ENCODE data around the gene NOSIP.

The NOSIP gene

DNA sequence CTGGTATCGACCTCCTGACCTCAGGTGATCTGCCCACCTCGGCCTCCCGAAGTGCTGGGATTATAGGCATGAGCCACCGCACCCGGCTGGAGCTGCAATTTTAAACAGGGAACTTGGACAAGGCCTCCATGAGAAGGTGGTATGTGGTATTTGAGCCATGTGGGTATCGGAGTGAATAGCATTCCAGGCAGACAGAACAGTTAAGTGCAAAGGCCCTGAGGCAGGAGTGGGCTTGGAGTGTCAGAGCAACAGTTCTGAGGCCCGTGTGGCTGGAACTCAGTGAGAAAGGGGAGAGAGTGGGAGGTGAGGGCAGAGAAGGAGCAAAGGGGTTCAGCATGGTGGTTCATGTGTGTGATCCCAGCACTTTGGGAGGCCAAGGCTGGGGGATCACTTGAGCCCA is 49.6 kb downstream of the NOSIP start:
- H3K4me3 ChIP-seq (ENCODE audit: low read length): no peak overlapping the region

DNA sequence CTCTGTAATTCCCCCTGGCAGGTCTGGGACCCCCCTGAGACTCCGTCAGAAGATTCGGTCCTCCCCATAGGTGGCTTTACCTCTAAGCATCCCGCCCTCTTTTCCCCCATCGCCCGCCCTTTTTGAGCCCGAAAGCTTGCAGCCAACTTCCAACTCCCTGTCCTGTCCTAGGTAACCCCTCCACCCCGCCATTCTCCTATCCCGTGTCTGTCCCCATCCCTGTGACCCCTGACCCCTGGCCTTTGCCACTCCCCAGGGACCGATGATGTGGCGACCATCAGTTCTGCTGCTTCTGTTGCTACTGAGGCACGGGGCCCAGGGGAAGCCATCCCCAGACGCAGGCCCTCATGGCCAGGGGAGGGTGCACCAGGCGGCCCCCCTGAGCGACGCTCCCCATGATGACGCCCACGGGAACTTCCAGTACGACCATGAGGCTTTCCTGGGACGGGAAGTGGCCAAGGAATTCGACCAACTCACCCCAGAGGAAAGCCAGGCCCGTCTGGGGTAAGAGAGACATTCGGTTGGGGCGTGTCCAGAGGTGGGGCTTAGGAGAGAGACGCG is 52.1 kb downstream of the NOSIP start:
- Histone ChIP-seq H3K27me3 (ENCODE audit: control insufficient read depth, insufficient read depth, low read length) (no peaks in the 10 kb centered on the region), H3K9ac (ENCODE audit: low read length) (peak overlapping the region; percentile 47), H3K4me3 (ENCODE audit: low read length) (no peak overlapping the region), H3K9me3 (ENCODE audit: control insufficient read depth, low read length) (no peaks in the 10 kb centered on the region), H3K36me3 (ENCODE audit: control insufficient read depth, insufficient read depth, low read length) (no peaks in the 10 kb centered on the region), H3K4me1 (ENCODE audit: control insufficient read depth, insufficient read depth, low read length) (peaks cover 7% of the 10 kb centered on the region)

More for the DNA sequence above, 49.6 kb downstream of the NOSIP start:
- Histone ChIP-seq H3K36me3 (ENCODE audit: control insufficient read depth, insufficient read depth, low read length) (no peaks in the 10 kb centered on the region), H3K9me3 (ENCODE audit: control insufficient read depth, low read length) (no peaks in the 10 kb centered on the region), H3K27me3 (ENCODE audit: control insufficient read depth, insufficient read depth, low read length) (no peaks in the 10 kb centered on the region), H3K9ac (ENCODE audit: low read length) (no peak overlapping the region), H3K4me1 (ENCODE audit: control insufficient read depth, insufficient read depth, low read length) (peaks cover 10% of the 10 kb centered on the region)

DNA sequence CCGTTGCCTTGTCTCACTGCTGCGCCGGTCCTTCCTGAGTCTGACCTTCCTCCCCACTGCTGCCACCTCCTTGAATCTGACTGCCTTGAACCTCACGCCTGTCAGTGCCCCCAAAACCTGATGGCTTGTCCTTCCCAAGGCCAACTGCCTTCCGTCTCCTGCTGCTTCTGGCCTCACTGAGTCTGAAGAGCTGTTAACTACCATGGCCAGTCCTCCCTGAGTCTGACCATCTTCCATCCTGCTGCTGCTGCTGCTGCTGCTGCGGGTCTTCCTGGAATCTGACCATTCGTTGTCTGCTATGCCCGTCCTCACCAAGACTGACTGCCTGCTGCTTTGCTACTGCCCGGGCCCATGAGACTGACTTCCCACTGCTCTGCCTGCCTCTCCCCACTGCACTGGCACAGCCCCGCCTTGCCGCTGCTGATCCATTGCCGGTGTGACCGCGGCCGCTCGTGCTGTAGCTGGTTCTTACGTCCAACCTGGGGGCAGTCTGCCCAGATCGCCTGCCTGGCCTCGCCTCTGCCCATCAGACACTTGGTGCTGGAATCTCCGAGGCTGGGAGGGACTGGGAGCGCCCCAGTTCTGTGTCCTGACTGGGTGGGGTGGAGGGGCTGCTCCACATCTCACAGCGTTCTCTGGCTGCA is 55.4 kb downstream of the NOSIP start:
- Histone ChIP-seq H3K9me3 (ENCODE audit: control insufficient read depth, low read length) (no peaks in the 10 kb centered on the region), H3K4me1 (ENCODE audit: control insufficient read depth, insufficient read depth, low read length) (peaks cover 4% of the 10 kb centered on the region), H3K27me3 (ENCODE audit: control insufficient read depth, insufficient read depth, low read length) (no peaks in the 10 kb centered on the region), H3K9ac (ENCODE audit: low read length) (no peak overlapping the region), H3K4me3 (ENCODE audit: low read length) (no peak overlapping the region), H3K36me3 (ENCODE audit: control insufficient read depth, insufficient read depth, low read length) (no peaks in the 10 kb centered on the region)

GRCh38 chr19:49520705-49521319 is 59.5 kb downstream of the NOSIP start:
- Histone ChIP-seq H3K36me3 (ENCODE audit: control insufficient read depth, insufficient read depth, low read length) (no peaks in the 10 kb centered on the region), H3K9ac (ENCODE audit: low read length) (no peak overlapping the region), H3K4me3 (ENCODE audit: low read length) (no peak overlapping the region)

DNA sequence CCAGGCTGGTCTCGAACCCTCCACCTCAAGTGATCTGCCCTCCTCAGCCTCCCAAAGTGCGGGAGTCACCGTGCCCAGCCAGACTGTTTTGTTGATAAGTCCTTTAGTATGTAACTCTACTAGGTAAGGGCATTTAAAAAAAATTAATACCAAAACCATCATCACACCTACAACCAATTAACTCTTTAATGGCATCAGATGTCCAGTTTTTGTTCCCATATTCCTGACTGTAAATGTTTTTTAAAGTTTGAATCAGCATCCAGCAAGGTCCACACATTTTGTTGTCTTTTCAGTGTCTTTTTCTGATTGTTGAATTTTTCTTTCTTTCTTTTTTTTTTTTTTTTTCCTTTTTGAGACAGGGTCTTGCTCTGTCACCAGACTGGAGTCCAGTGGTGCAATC is 62.3 kb downstream of the NOSIP start:
- no peak overlapping the region for H3K9ac ChIP-seq (ENCODE audit: low read length)
- H3K27me3 ChIP-seq (ENCODE audit: control insufficient read depth, insufficient read depth, low read length): no peaks in the 10 kb centered on the region
- no peaks in the 10 kb centered on the region for H3K36me3 ChIP-seq (ENCODE audit: control insufficient read depth, insufficient read depth, low read length)

More at GRCh38 chr19:49520705-49521319, 59.5 kb downstream of the NOSIP start:
- H3K9me3 ChIP-seq (ENCODE audit: control insufficient read depth, low read length): no peaks in the 10 kb centered on the region
- H3K4me1 ChIP-seq (ENCODE audit: control insufficient read depth, insufficient read depth, low read length): no peaks in the 10 kb centered on the region
- H3K27me3 ChIP-seq (ENCODE audit: control insufficient read depth, insufficient read depth, low read length): no peaks in the 10 kb centered on the region

DNA sequence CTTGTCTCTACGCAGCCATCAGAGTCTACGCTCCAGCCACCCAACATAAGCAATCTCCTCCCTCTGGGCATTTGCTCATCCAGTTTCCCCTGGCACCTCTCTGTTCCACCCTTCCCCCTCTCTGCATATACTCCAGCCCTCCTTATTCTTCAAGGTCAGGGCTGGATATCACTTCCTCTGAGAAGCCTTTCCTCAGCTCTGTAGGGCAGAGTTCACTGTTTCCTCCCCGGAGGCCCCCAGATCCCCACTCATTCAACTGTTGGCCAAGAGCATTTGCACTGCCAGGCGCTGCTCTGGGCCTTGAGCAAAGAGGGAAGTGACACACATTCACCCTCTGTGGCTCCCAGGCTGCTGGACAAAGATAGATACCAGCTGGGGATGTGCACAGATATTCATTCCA is 64.6 kb downstream of the NOSIP start:
- Histone ChIP-seq H3K4me1 (ENCODE audit: control insufficient read depth, insufficient read depth, low read length) (peaks cover 20% of the 10 kb centered on the region), H3K27me3 (ENCODE audit: control insufficient read depth, insufficient read depth, low read length) (no peaks in the 10 kb centered on the region), H3K9me3 (ENCODE audit: control insufficient read depth, low read length) (no peaks in the 10 kb centered on the region), H3K9ac (ENCODE audit: low read length) (no peak overlapping the region), H3K4me3 (ENCODE audit: low read length) (no peak overlapping the region), H3K36me3 (ENCODE audit: control insufficient read depth, insufficient read depth, low read length) (no peaks in the 10 kb centered on the region)

More for the DNA sequence above, 62.3 kb downstream of the NOSIP start:
- H3K9me3 ChIP-seq (ENCODE audit: control insufficient read depth, low read length): no peaks in the 10 kb centered on the region
- H3K4me3 ChIP-seq (ENCODE audit: low read length): no peak overlapping the region
- H3K4me1 ChIP-seq (ENCODE audit: control insufficient read depth, insufficient read depth, low read length): peaks cover 10% of the 10 kb centered on the region

GRCh38 chr19:49514151-49514550 is 66.2 kb downstream of the NOSIP start:
- H3K9ac ChIP-seq (ENCODE audit: low read length): peak overlapping the region; percentile 82
- H3K9me3 ChIP-seq (ENCODE audit: control insufficient read depth, low read length): no peaks in the 10 kb centered on the region
- peaks cover 20% of the 10 kb centered on the region for H3K4me1 ChIP-seq (ENCODE audit: control insufficient read depth, insufficient read depth, low read length)
- H3K36me3 ChIP-seq (ENCODE audit: control insufficient read depth, insufficient read depth, low read length): no peaks in the 10 kb centered on the region
- H3K4me3 ChIP-seq (ENCODE audit: low read length): peak overlapping the region; percentile 77
- H3K27me3 ChIP-seq (ENCODE audit: control insufficient read depth, insufficient read depth, low read length): no peaks in the 10 kb centered on the region

DNA sequence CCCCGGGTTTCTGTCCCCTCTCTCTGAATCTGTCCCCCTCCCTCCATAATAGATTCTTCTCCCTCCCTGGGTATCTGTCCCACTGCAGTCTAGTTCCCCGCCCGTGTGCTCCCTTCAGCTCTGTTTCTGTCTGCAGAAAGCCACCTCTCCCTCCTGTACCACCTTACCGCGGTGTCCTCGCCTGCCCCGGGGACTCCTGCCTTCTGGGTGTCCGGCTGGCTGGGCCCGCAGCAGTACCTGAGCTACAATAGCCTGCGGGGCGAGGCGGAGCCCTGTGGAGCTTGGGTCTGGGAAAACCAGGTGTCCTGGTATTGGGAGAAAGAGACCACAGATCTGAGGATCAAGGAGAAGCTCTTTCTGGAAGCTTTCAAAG is 66.6 kb downstream of the NOSIP start:
- peak overlapping the region; percentile 77 for H3K4me3 ChIP-seq (ENCODE audit: low read length)
- peak overlapping the region; percentile 82 for H3K9ac ChIP-seq (ENCODE audit: low read length)
- no peaks in the 10 kb centered on the region for H3K27me3 ChIP-seq (ENCODE audit: control insufficient read depth, insufficient read depth, low read length)
- peaks cover 20% of the 10 kb centered on the region for H3K4me1 ChIP-seq (ENCODE audit: control insufficient read depth, insufficient read depth, low read length)
- no peaks in the 10 kb centered on the region for H3K36me3 ChIP-seq (ENCODE audit: control insufficient read depth, insufficient read depth, low read length)
- H3K9me3 ChIP-seq (ENCODE audit: control insufficient read depth, low read length): no peaks in the 10 kb centered on the region

DNA sequence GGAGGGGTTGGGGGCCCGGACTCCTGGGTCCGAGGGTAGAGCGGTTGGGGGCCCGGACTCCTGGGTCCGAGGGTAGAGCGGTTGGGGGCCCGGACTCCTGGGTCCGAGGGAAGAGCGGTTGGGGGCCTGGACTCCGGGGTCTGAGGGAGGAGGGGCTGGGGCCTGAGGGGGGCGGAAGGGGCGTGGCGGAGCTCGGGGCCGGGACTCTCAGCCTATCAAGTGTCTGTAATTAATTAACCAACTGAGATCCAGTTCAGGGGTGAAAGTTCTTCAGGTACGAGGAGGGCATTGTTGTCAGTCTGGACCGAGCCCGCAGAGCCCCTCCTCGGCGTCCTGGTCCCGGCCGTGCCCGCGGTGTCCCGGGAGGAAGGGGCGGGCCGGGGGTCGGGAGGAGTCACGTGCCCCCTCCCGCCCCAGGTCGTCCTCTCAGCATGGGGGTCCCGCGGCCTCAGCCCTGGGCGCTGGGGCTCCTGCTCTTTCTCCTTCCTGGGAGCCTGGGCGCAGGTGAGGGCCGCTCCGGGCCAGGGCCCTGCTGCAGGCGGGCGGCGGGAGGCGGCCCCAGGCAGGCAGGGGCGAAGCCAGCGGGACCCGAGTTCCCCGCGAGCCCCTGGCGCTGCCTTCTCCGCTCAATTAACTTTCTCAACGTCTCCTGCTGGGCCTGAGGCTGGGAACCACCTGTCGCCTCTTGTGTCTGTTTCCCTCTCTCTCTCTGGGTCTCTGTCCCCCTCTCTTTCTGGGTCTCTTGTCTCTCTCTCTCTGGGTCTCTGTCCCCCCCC is 67.2 kb downstream of the NOSIP start:
- peaks cover 20% of the 10 kb centered on the region for H3K4me1 ChIP-seq (ENCODE audit: control insufficient read depth, insufficient read depth, low read length)
- H3K27me3 ChIP-seq (ENCODE audit: control insufficient read depth, insufficient read depth, low read length): no peaks in the 10 kb centered on the region
- peak overlapping the region; percentile 82 for H3K9ac ChIP-seq (ENCODE audit: low read length)
- H3K9me3 ChIP-seq (ENCODE audit: control insufficient read depth, low read length): no peaks in the 10 kb centered on the region
- peak overlapping the region; percentile 77 for H3K4me3 ChIP-seq (ENCODE audit: low read length)
- H3K36me3 ChIP-seq (ENCODE audit: control insufficient read depth, insufficient read depth, low read length): no peaks in the 10 kb centered on the region

GRCh38 chr19:49507803-49508494 is 72.4 kb downstream of the NOSIP start:
- H3K36me3 ChIP-seq (ENCODE audit: control insufficient read depth, insufficient read depth, low read length): no peaks in the 10 kb centered on the region
- H3K9ac ChIP-seq (ENCODE audit: low read length): no peak overlapping the region
- H3K4me3 ChIP-seq (ENCODE audit: low read length): no peak overlapping the region
- no peaks in the 10 kb centered on the region for H3K27me3 ChIP-seq (ENCODE audit: control insufficient read depth, insufficient read depth, low read length)
- no peaks in the 10 kb centered on the region for H3K9me3 ChIP-seq (ENCODE audit: control insufficient read depth, low read length)
- peaks cover 14% of the 10 kb centered on the region for H3K4me1 ChIP-seq (ENCODE audit: control insufficient read depth, insufficient read depth, low read length)

GRCh38 chr19:49506575-49507105 is 73.7 kb downstream of the NOSIP start:
- Histone ChIP-seq H3K4me3 (ENCODE audit: low read length) (no peak overlapping the region), H3K4me1 (ENCODE audit: control insufficient read depth, insufficient read depth, low read length) (peaks cover 5% of the 10 kb centered on the region), H3K9me3 (ENCODE audit: control insufficient read depth, low read length) (no peaks in the 10 kb centered on the region), H3K9ac (ENCODE audit: low read length) (no peak overlapping the region), H3K27me3 (ENCODE audit: control insufficient read depth, insufficient read depth, low read length) (no peaks in the 10 kb centered on the region), H3K36me3 (ENCODE audit: control insufficient read depth, insufficient read depth, low read length) (no peaks in the 10 kb centered on the region)

Data from mucosa of stomach (tissue), 1 donor.